GM10266 (cell line): ENCODE data around the gene IQSEC1.
A peak's percentile ranks its signal among the peaks of the same experiment; 100 is the strongest.

Source experiments
- DNase-seq: peaks from one replicate; pipeline ENCODE4 v3.0.0; 2012; ENCODE audit errors: extremely low spot score
- CTCF ChIP-seq: IDR thresholded peaks from 2 replicates; pipeline ENCODE4 v1.5.1; 2012; ENCODE audit warnings: mild to moderate bottlenecking, low read depth; ENCODE audit not compliant: control insufficient read depth, insufficient read depth; ENCODE audit errors: missing control alignments

Gene IQSEC1

GRCh38 chr3:13073326-13074005 is at the start of gene IQSEC1:
TSS of gene IQSEC1 (minus strand) at chr3:13073429. CDS start at chr3:13073014, 415 bp downstream.
- peak; percentile 87 for DNase-seq
- no peak for TF ChIP-seq CTCF

DNA sequence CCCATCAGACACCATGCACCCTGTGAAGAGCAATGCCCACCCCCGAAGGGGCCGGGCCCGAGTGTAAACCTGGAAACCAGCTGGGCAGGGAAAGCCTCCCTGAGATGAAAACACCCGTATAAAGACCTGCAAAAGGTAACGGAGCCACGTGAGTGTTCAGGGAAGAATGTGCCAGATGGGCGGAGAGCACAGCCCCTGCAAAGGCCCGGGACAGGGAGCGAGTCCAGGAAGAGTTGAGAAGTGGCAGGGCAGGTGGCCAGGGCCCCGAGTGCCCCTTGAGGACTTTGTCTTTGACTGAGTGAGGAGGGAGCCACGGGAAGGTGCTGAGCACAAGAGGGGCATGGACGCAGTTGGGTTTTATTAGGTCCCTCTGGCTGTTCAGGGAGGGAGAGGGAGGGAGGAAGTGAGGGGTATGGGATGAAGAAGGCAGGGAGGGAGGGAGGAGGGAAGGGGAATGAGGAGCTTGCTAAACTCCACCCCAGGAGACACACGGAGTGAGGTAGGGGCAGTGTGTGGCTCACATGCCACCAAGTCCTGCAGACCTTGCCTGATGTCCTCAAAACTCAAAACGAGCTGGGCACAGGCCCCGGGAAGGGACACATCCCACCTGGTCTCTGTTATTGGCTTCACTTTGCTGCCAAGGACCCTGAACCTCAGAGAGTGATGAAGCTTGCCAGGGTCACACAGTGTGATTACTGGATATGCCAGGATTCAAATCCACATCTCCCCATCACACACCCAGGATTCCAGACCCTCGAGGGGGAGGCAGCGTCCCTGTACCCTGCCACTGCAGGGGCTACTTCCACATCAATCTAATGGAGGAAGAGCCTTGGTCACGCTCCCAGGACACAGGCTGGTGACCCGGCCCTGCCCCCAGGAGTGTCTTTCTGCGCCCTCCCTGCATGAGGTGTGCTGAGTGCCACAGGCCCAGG is 49.1 kb upstream of the IQSEC1 start:
- DNase-seq = no peak
- TF ChIP-seq CTCF = no peak

- TF ChIP-seq CTCF = no peak
- no peak for DNase-seq
These were observed 48.3 kb upstream of the IQSEC1 start for GRCh38 chr3:13121553-13122001.

DNA sequence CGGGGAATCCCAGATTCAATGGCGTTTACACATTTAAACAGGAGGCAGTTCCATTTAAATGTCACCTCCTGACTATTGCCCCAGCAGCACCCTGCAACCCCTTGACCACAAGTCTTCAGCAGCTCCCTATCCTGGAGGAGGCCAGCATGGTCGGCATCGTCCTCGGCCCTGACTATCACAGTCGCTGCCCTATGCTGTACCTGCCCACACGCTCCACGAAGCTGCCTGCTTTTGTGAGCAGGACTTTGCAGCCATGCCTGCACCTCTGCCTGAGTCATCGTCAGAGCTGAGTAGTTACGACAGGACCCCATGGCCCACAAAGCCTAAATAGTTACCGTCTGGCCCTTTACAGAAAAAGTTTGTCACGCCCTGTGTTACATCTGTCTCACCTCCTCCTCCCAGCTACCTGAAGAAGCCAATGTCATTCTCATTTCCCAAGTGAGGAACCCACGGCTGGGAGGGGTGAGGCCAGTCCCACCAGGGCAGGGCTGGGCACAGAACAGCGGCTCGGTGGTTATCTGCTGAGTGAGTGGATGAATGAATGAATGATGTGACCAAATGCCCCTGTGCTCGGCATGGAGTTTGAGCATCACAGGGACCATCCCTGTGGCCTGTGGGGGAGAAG is 47.8 kb upstream of the IQSEC1 start:
- no peak for TF ChIP-seq CTCF
- no peak for DNase-seq

GRCh38 chr3:13120289-13120927 is 47.2 kb upstream of the IQSEC1 start:
- no peak for DNase-seq
- no peak for TF ChIP-seq CTCF

DNA sequence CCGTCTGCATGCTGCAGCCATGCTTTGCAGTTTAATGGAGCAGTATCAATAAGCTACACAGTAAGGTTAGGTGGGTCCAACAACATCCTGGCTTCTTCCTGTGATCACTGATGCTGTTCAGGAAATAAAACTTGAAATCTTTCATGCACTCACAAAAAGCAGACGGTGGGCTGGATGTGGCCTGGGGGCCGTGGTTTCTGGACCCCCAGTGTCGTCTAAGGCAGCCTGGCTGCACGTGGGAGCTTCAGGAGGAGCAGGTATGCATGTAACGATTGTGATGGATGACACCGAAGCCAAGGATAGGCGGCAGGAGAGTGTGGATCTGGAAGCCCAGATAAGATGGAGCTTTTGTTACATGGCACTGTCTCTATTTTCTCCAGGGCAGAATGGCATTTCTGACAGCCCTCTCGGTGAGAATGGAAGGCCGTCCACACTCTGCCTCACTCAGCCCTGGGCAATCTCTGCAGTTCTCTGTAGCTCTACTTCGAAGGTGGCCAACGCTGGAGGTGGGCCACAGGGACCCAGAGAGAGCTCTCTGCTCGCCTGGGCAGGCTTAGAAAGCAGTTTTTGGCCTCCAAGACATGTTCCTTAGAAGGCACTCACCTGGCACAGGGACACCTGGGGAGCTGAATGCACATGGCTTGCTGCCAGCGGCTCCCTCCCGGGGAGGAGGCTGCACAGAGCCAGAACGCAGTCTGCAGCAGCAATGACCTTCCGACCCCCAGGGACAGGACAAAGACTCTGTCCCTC is 46.4 kb upstream of the IQSEC1 start:
- TF ChIP-seq CTCF = no peak
- DNase-seq = no peak
